ENCODE results near the gene UBE3D. TPM values are rescaled to one million over a fixed set of nuclear protein-coding genes. Genes with fewer than 3 reads are reported as not detected.

UBE3D gene
- 5.8 and 9.4 TPM in 2 replicates for total RNA-seq (2012; rRNA removed)

GRCh38 chr6:83065511-83066192 lies at the start of gene UBE3D:
Gene UBE3D (minus strand): TSS chr6:83065841. CDS start chr6:83065718, 123 bp downstream.
- Histone ChIP-seq H3K9ac (ENCODE audit: low read depth, low read length) (peak within 1 kb of the TSS; percentile 78), H3K36me3 (ENCODE audit: insufficient read depth, low read length) (no peaks in the 10 kb centered on the region), H3K4me2 (ENCODE audit: low read length) (peak within 1 kb of the TSS; percentile 92), H3K4me1 (ENCODE audit: control insufficient read depth, insufficient read depth, low read length) (peaks cover 7% of the 10 kb centered on the region), H3K4me3 (ENCODE audit: low read length) (peak within 1 kb of the TSS; percentile 86), H3K9me3 (replicated peaks; ENCODE audit: low read length) (no peaks in the 10 kb centered on the region), H3K27me3 (ENCODE audit: control insufficient read depth, insufficient read depth, low read length) (no peaks in the 10 kb centered on the region)

- Histone ChIP-seq H3K4me2 (ENCODE audit: low read length) (no peak overlapping the region), H3K36me3 (ENCODE audit: insufficient read depth, low read length) (peaks cover under 1% of the 10 kb centered on the region)
These were observed 48.5 kb upstream of the UBE3D start for GRCh38 chr6:83114164-83114563.

GRCh38 chr6:83113258-83113657 lies 47.6 kb upstream of the UBE3D start:
- Histone ChIP-seq H3K9me3 (replicated peaks; ENCODE audit: low read length) (no peaks in the 10 kb centered on the region), H3K4me1 (ENCODE audit: control insufficient read depth, insufficient read depth, low read length) (no peaks in the 10 kb centered on the region), H3K4me2 (ENCODE audit: low read length) (no peak overlapping the region), H3K36me3 (ENCODE audit: insufficient read depth, low read length) (no peaks in the 10 kb centered on the region), H3K9ac (ENCODE audit: low read depth, low read length) (no peak overlapping the region), H3K27me3 (ENCODE audit: control insufficient read depth, insufficient read depth, low read length) (no peaks in the 10 kb centered on the region), H3K4me3 (ENCODE audit: low read length) (no peak overlapping the region)

More at GRCh38 chr6:83114164-83114563, 48.5 kb upstream of the UBE3D start:
- Histone ChIP-seq H3K4me3 (ENCODE audit: low read length) (no peak overlapping the region), H3K4me1 (ENCODE audit: control insufficient read depth, insufficient read depth, low read length) (no peaks in the 10 kb centered on the region), H3K27me3 (ENCODE audit: control insufficient read depth, insufficient read depth, low read length) (no peaks in the 10 kb centered on the region), H3K9me3 (replicated peaks; ENCODE audit: low read length) (no peaks in the 10 kb centered on the region), H3K9ac (ENCODE audit: low read depth, low read length) (no peak overlapping the region)

GRCh38 chr6:83108378-83108777 lies 42.7 kb upstream of the UBE3D start:
- H3K9ac ChIP-seq (ENCODE audit: low read depth, low read length): no peak overlapping the region
- no peaks in the 10 kb centered on the region for H3K36me3 ChIP-seq (ENCODE audit: insufficient read depth, low read length)
- H3K27me3 ChIP-seq (ENCODE audit: control insufficient read depth, insufficient read depth, low read length): no peaks in the 10 kb centered on the region
- H3K9me3 ChIP-seq (replicated peaks; ENCODE audit: low read length): no peaks in the 10 kb centered on the region
- H3K4me2 ChIP-seq (ENCODE audit: low read length): no peak overlapping the region
- no peaks in the 10 kb centered on the region for H3K4me1 ChIP-seq (ENCODE audit: control insufficient read depth, insufficient read depth, low read length)
- no peak overlapping the region for H3K4me3 ChIP-seq (ENCODE audit: low read length)

- H3K4me1 ChIP-seq (ENCODE audit: control insufficient read depth, insufficient read depth, low read length): peaks cover 9% of the 10 kb centered on the region
- H3K9ac ChIP-seq (ENCODE audit: low read depth, low read length): no peak overlapping the region
- no peak overlapping the region for H3K4me3 ChIP-seq (ENCODE audit: low read length)
- no peaks in the 10 kb centered on the region for H3K9me3 ChIP-seq (replicated peaks; ENCODE audit: low read length)
- H3K4me2 ChIP-seq (ENCODE audit: low read length): no peak overlapping the region
- no peaks in the 10 kb centered on the region for H3K36me3 ChIP-seq (ENCODE audit: insufficient read depth, low read length)
- no peaks in the 10 kb centered on the region for H3K27me3 ChIP-seq (ENCODE audit: control insufficient read depth, insufficient read depth, low read length)
These were observed 32.9 kb upstream of the UBE3D start for GRCh38 chr6:83098589-83098988.

- H3K4me1 ChIP-seq (ENCODE audit: control insufficient read depth, insufficient read depth, low read length): peaks cover 14% of the 10 kb centered on the region
- H3K9ac ChIP-seq (ENCODE audit: low read depth, low read length): no peak overlapping the region
- H3K4me3 ChIP-seq (ENCODE audit: low read length): no peak overlapping the region
- no peaks in the 10 kb centered on the region for H3K36me3 ChIP-seq (ENCODE audit: insufficient read depth, low read length)
- H3K9me3 ChIP-seq (replicated peaks; ENCODE audit: low read length): no peaks in the 10 kb centered on the region
- H3K27me3 ChIP-seq (ENCODE audit: control insufficient read depth, insufficient read depth, low read length): no peaks in the 10 kb centered on the region
- H3K4me2 ChIP-seq (ENCODE audit: low read length): no peak overlapping the region
These were observed 32.0 kb upstream of the UBE3D start for GRCh38 chr6:83097675-83098074.

- H3K27me3 ChIP-seq (ENCODE audit: control insufficient read depth, insufficient read depth, low read length): no peaks in the 10 kb centered on the region
- peak overlapping the region; percentile 23 for H3K4me2 ChIP-seq (ENCODE audit: low read length)
- H3K4me3 ChIP-seq (ENCODE audit: low read length): no peak overlapping the region
- no peak overlapping the region for H3K9ac ChIP-seq (ENCODE audit: low read depth, low read length)
- no peaks in the 10 kb centered on the region for H3K9me3 ChIP-seq (replicated peaks; ENCODE audit: low read length)
- peaks cover 17% of the 10 kb centered on the region for H3K4me1 ChIP-seq (ENCODE audit: control insufficient read depth, insufficient read depth, low read length)
- no peaks in the 10 kb centered on the region for H3K36me3 ChIP-seq (ENCODE audit: insufficient read depth, low read length)
These were observed 31.6 kb upstream of the UBE3D start for GRCh38 chr6:83097204-83097603.

GRCh38 chr6:83096791-83097190 lies 31.1 kb upstream of the UBE3D start:
- H3K4me3 ChIP-seq (ENCODE audit: low read length): no peak overlapping the region
- peaks cover 17% of the 10 kb centered on the region for H3K4me1 ChIP-seq (ENCODE audit: control insufficient read depth, insufficient read depth, low read length)
- peak overlapping the region; percentile 23 for H3K4me2 ChIP-seq (ENCODE audit: low read length)
- no peaks in the 10 kb centered on the region for H3K9me3 ChIP-seq (replicated peaks; ENCODE audit: low read length)
- H3K27me3 ChIP-seq (ENCODE audit: control insufficient read depth, insufficient read depth, low read length): no peaks in the 10 kb centered on the region
- no peaks in the 10 kb centered on the region for H3K36me3 ChIP-seq (ENCODE audit: insufficient read depth, low read length)
- no peak overlapping the region for H3K9ac ChIP-seq (ENCODE audit: low read depth, low read length)

- Histone ChIP-seq H3K4me1 (ENCODE audit: control insufficient read depth, insufficient read depth, low read length) (peaks cover 17% of the 10 kb centered on the region), H3K4me2 (ENCODE audit: low read length) (no peak overlapping the region), H3K9me3 (replicated peaks; ENCODE audit: low read length) (no peaks in the 10 kb centered on the region), H3K36me3 (ENCODE audit: insufficient read depth, low read length) (no peaks in the 10 kb centered on the region), H3K27me3 (ENCODE audit: control insufficient read depth, insufficient read depth, low read length) (no peaks in the 10 kb centered on the region), H3K9ac (ENCODE audit: low read depth, low read length) (no peak overlapping the region), H3K4me3 (ENCODE audit: low read length) (no peak overlapping the region)
These were observed 27.2 kb upstream of the UBE3D start for GRCh38 chr6:83092756-83093399.

- Histone ChIP-seq H3K9me3 (replicated peaks; ENCODE audit: low read length) (no peaks in the 10 kb centered on the region), H3K27me3 (ENCODE audit: control insufficient read depth, insufficient read depth, low read length) (no peaks in the 10 kb centered on the region), H3K4me3 (ENCODE audit: low read length) (no peak overlapping the region), H3K36me3 (ENCODE audit: insufficient read depth, low read length) (no peaks in the 10 kb centered on the region), H3K4me2 (ENCODE audit: low read length) (no peak overlapping the region), H3K4me1 (ENCODE audit: control insufficient read depth, insufficient read depth, low read length) (no peaks in the 10 kb centered on the region), H3K9ac (ENCODE audit: low read depth, low read length) (no peak overlapping the region)
These were observed 21.1 kb upstream of the UBE3D start for GRCh38 chr6:83086751-83087150.

GRCh38 chr6:83083476-83083875 lies 17.8 kb upstream of the UBE3D start:
- H3K27me3 ChIP-seq (ENCODE audit: control insufficient read depth, insufficient read depth, low read length): no peaks in the 10 kb centered on the region
- H3K4me3 ChIP-seq (ENCODE audit: low read length): no peak overlapping the region
- no peak overlapping the region for H3K4me2 ChIP-seq (ENCODE audit: low read length)
- no peaks in the 10 kb centered on the region for H3K36me3 ChIP-seq (ENCODE audit: insufficient read depth, low read length)
- H3K4me1 ChIP-seq (ENCODE audit: control insufficient read depth, insufficient read depth, low read length): no peaks in the 10 kb centered on the region
- no peak overlapping the region for H3K9ac ChIP-seq (ENCODE audit: low read depth, low read length)
- no peaks in the 10 kb centered on the region for H3K9me3 ChIP-seq (replicated peaks; ENCODE audit: low read length)

- peaks cover 8% of the 10 kb centered on the region for H3K4me1 ChIP-seq (ENCODE audit: control insufficient read depth, insufficient read depth, low read length)
- H3K27me3 ChIP-seq (ENCODE audit: control insufficient read depth, insufficient read depth, low read length): no peaks in the 10 kb centered on the region
- H3K4me3 ChIP-seq (ENCODE audit: low read length): no peak overlapping the region
These were observed 8.0 kb upstream of the UBE3D start for GRCh38 chr6:83073615-83074014.

More at GRCh38 chr6:83073615-83074014, 8.0 kb upstream of the UBE3D start:
- Histone ChIP-seq H3K4me2 (ENCODE audit: low read length) (no peak overlapping the region), H3K36me3 (ENCODE audit: insufficient read depth, low read length) (no peaks in the 10 kb centered on the region), H3K9me3 (replicated peaks; ENCODE audit: low read length) (no peaks in the 10 kb centered on the region), H3K9ac (ENCODE audit: low read depth, low read length) (no peak overlapping the region)

All from skeletal muscle satellite cell (primary cell).